Adrenal gland (tissue), 5 donors: ENCODE measurements around the gene TCHH.
"Not testable (repeated sequence)": the region's sequence is repeated elsewhere in the genome, so short reads cannot be mapped to it uniquely, and the experiment has no call there.

Experiments used
- CTCF ChIP-seq, 6 experiments: fragments of 450-650 bp in 4 of 6; fragments of 200-600 bp in 2 of 6; sonication (generic) in 1 of 6; IDR thresholded peaks; 1 replicate in 5 of 6; 2 replicates in 1 of 6; pipeline versions ENCODE4 v1.5.1 to v1.8.0; 2016 to 2021; ENCODE audit warnings: antibody characterized with exemption in 6 of 6, mild to moderate bottlenecking in 2 of 6, moderate library complexity in 1 of 6
- POLR2A ChIP-seq, 2 donors: fragments of 450-650 bp; IDR thresholded peaks; one replicate each; pipeline ENCODE4 v1.6.1; 2017; ENCODE audit warnings: antibody characterized with exemption in 2 of 2, mild to moderate bottlenecking in 2 of 2, moderate library complexity in 1 of 2
- donor health status: DM: no; HTN: no; CAD: no.

GRCh38 chr1:152081026-152081425 is 34.2 kb downstream of the TCHH start:
- not testable (repeated sequence) for TF ChIP-seq CTCF, POLR2A (IDR thresholded peaks at IDR 0.05)
